ENCODE measurements around the gene VMAC.

GRCh38 chr19:5931251-5931650 is 26.6 kb downstream of the VMAC start:
- TF ChIP-seq POLR2A (IDR thresholded peaks at IDR 0.05) (no peak), CTCF (IDR thresholded peaks at IDR 0.05) (no peak), EP300 (IDR thresholded peaks at IDR 0.05) (no peak), POLR2AphosphoS5 (IDR thresholded peaks at IDR 0.05) (no peak)

Data from stomach (tissue), 4 donors.